Measurements from ENCODE around the gene COX6A1. TPM values are rescaled to one million over a fixed set of nuclear protein-coding genes. Genes with fewer than 3 reads are reported as not detected.

COX6A1 gene
- total RNA-seq, 4 donors from 2014 or later, result 196 to 524 (median 201) TPM

GRCh38 chr12:120416490-120417216 lies 21.3 kb upstream of the COX6A1 start:
- H3K27me3 ChIP-seq, result no peaks in the 10 kb centered on the region
- H3K4me3 ChIP-seq, result no peak overlapping the region
- no peaks in the 10 kb centered on the region for H3K9me3 ChIP-seq
- H3K27ac ChIP-seq, result no peak overlapping the region
- DNase-seq, result no peak
- no peaks in the 10 kb centered on the region for H3K36me3 ChIP-seq
- no peaks in the 10 kb centered on the region for H3K4me1 ChIP-seq
- intact Hi-C loops (cut with DNase I; ENCODE audit: low total_unique reads), result no loop called here
- TF ChIP-seq, protein P1, sequence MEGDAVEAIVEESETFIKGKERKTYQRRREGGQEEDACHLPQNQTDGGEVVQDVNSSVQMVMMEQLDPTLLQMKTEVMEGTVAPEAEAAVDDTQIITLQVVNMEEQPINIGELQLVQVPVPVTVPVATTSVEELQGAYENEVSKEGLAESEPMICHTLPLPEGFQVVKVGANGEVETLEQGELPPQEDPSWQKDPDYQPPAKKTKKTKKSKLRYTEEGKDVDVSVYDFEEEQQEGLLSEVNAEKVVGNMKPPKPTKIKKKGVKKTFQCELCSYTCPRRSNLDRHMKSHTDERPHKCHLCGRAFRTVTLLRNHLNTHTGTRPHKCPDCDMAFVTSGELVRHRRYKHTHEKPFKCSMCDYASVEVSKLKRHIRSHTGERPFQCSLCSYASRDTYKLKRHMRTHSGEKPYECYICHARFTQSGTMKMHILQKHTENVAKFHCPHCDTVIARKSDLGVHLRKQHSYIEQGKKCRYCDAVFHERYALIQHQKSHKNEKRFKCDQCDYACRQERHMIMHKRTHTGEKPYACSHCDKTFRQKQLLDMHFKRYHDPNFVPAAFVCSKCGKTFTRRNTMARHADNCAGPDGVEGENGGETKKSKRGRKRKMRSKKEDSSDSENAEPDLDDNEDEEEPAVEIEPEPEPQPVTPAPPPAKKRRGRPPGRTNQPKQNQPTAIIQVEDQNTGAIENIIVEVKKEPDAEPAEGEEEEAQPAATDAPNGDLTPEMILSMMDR (IDR thresholded peaks at IDR 0.05), result no peak
- no peak for TF ChIP-seq POLR2A (IDR thresholded peaks at IDR 0.05)

DNA sequence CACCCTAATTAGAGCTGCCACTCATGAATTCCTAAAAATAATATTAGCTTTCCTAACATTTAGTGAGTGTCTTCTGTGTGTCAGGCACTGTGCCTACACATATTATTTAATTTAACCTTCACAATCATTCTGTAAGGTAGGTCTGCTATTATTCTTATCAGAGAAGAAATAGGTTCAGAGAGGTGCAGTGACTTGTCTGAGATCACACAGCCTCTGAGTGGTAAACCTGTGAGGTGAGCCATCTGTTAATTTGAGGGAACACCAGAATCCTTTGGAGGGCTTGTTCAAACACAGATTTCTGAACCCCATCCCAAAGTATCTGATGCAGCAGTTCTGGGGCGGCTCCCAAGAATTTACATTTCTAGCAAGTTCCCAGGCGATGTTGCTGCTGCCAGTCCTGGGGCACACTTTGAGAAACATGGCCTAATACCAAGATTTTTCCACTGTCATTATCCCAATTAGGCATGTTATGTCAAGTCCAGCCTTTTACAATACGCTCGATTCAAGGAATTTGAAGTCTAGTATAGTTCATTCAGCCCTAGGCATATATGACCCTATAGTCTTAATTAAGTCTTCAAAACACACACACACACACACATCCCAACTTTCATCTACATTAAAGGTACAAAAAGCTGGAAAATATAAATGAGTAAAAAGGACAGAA lies 19.9 kb upstream of the COX6A1 start:
- no peak overlapping the region for H3K27ac ChIP-seq
- H3K4me3 ChIP-seq, result no peak overlapping the region
- TF ChIP-seq POLR2A (IDR thresholded peaks at IDR 0.05), result no peak
- TF ChIP-seq, protein P1 (IDR thresholded peaks at IDR 0.05), result no peak
- intact Hi-C loops (cut with DNase I; ENCODE audit: low total_unique reads), result no loop called here
- no peaks in the 10 kb centered on the region for H3K4me1 ChIP-seq
- H3K9me3 ChIP-seq, result no peaks in the 10 kb centered on the region
- no peak for DNase-seq
- no peaks in the 10 kb centered on the region for H3K27me3 ChIP-seq
- H3K36me3 ChIP-seq, result no peaks in the 10 kb centered on the region

- no peaks in the 10 kb centered on the region for H3K36me3 ChIP-seq
- H3K4me3 ChIP-seq, result no peak overlapping the region
- no peaks in the 10 kb centered on the region for H3K4me1 ChIP-seq
- no peak overlapping the region for H3K27ac ChIP-seq
- H3K27me3 ChIP-seq, result no peaks in the 10 kb centered on the region
- H3K9me3 ChIP-seq, result no peaks in the 10 kb centered on the region
- no peak for DNase-seq
- intact Hi-C loops (cut with DNase I; ENCODE audit: low total_unique reads), result no loop called here
- TF ChIP-seq, protein P1 (IDR thresholded peaks at IDR 0.05), result no peak
- TF ChIP-seq POLR2A (IDR thresholded peaks at IDR 0.05), result no peak
Measured at GRCh38 chr12:120421701-120422100, 16.2 kb upstream of the COX6A1 start.

GRCh38 chr12:120422892-120423456 lies 14.9 kb upstream of the COX6A1 start:
- Histone ChIP-seq H3K9me3 (no peaks in the 10 kb centered on the region), H3K27me3 (no peaks in the 10 kb centered on the region), H3K4me1 (no peaks in the 10 kb centered on the region), H3K36me3 (no peaks in the 10 kb centered on the region), H3K4me3 (no peak overlapping the region), H3K27ac (no peak overlapping the region)
- no peak for TF ChIP-seq POLR2A (IDR thresholded peaks at IDR 0.05)
- TF ChIP-seq, protein P1 (IDR thresholded peaks at IDR 0.05), result no peak
- no peak for DNase-seq
- intact Hi-C loops (cut with DNase I; ENCODE audit: low total_unique reads), result no loop called here

- DNase-seq, result no peak
- intact Hi-C loops (cut with DNase I; ENCODE audit: low total_unique reads), result loop anchor here (5.0 kb wide), 1 partner anchor 63 kb away; no protein-coding TSS in a partner anchor
- Histone ChIP-seq H3K4me3 (no peak overlapping the region), H3K4me1 (no peaks in the 10 kb centered on the region), H3K27me3 (no peaks in the 10 kb centered on the region), H3K9me3 (no peaks in the 10 kb centered on the region), H3K27ac (no peak overlapping the region), H3K36me3 (no peaks in the 10 kb centered on the region)
- TF ChIP-seq, protein P1 (IDR thresholded peaks at IDR 0.05), result no peak
- no peak for TF ChIP-seq POLR2A (IDR thresholded peaks at IDR 0.05)
Measured at GRCh38 chr12:120425797-120426196, 12.1 kb upstream of the COX6A1 start.

All from uterus (tissue), 4 donors.